ENCODE results near the gene TBC1D21. TPM values are rescaled to one million over a fixed set of nuclear protein-coding genes. Genes with fewer than 3 reads are reported as not detected.

Gene TBC1D21
- polyA plus RNA-seq, 3 donors = not detected

DNA sequence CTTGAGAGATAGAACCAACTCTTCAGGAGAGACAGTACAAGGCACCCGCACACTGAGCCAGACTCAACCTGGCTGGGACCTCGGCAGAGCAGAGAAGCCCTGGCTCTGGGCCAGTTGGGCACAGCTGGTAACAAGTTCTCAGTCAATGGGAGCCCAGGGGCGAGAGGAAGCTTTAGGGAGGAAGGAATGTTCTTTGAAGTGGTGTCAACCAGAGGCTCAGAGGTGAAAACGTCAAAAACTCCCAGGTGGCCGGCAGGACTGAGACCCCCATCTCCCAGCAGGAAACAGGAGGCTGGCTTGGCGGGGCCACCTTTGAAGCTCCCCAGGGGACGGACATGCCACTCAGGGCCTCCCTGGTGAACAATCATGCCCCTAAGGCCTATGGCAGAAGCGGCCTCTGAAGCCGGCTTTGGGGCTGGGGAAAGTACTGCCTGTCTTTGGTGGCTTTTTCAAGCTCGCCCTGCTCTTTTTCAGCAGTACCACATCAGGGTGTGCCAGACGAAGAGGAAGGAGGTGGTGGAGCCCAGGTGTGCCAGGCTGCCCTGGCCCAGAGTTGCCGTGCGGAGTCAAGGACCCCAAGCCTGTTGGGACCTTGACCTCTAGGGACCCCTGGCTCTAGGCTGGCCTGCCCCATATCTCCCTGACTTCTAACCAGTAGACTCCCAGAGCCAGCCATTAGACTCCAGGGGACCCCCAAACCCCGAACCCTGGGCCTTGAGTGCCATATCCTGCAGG, 16.7 kb upstream of the TBC1D21 start:
- H3K9me3 ChIP-seq (replicated peaks in 1 of 2; ENCODE audit: control insufficient read depth in 1 of 2, insufficient read depth in 1 of 2, low read length in 2 of 2) = no peaks in the 10 kb centered on the region
- H3K4me1 ChIP-seq (ENCODE audit: control insufficient read depth in 1 of 2, insufficient read depth in 2 of 2, low read length in 2 of 2) = no peaks in the 10 kb centered on the region
- H3K27me3 Mint-ChIP-seq (ENCODE audit: low read depth in 3 of 3) = peaks cover 2 to 16% (median 9%) of the 10 kb centered on the region in 3 donors
- H3K36me3 Mint-ChIP-seq = no peaks in the 10 kb centered on the region
- no peaks in the 10 kb centered on the region for H3K9me3 Mint-ChIP-seq
- H3K79me2 ChIP-seq (ENCODE audit: insufficient read depth, low read length) = no peaks in the 10 kb centered on the region
- H3K4me3 ChIP-seq (replicated peaks in 1 of 3; ENCODE audit: low read depth in 2 of 3, low read length in 3 of 3) = no peak overlapping the region
- intact Hi-C loops (cut with micrococcal nuclease) = no loop called here
- no peak overlapping the region for H3K4me2 ChIP-seq (replicated peaks; ENCODE audit: extremely low read depth, low read length, poor library complexity, severe bottlenecking)
- TF ChIP-seq, protein P1, sequence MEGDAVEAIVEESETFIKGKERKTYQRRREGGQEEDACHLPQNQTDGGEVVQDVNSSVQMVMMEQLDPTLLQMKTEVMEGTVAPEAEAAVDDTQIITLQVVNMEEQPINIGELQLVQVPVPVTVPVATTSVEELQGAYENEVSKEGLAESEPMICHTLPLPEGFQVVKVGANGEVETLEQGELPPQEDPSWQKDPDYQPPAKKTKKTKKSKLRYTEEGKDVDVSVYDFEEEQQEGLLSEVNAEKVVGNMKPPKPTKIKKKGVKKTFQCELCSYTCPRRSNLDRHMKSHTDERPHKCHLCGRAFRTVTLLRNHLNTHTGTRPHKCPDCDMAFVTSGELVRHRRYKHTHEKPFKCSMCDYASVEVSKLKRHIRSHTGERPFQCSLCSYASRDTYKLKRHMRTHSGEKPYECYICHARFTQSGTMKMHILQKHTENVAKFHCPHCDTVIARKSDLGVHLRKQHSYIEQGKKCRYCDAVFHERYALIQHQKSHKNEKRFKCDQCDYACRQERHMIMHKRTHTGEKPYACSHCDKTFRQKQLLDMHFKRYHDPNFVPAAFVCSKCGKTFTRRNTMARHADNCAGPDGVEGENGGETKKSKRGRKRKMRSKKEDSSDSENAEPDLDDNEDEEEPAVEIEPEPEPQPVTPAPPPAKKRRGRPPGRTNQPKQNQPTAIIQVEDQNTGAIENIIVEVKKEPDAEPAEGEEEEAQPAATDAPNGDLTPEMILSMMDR (IDR thresholded peaks at IDR 0.05) = no peak
- H3K4me1 Mint-ChIP-seq = no peaks in the 10 kb centered on the region
- DNase-seq = no peak
- no peak overlapping the region for H3K9ac ChIP-seq (ENCODE audit: insufficient read depth, low read length, poor library complexity, severe bottlenecking)
- H3K36me3 ChIP-seq (replicated peaks in 1 of 2; ENCODE audit: control insufficient read depth in 1 of 2, insufficient read depth in 2 of 2, low read length in 2 of 2) = no peaks in the 10 kb centered on the region
- no peaks in the 10 kb centered on the region for H4K20me1 ChIP-seq (ENCODE audit: insufficient read depth, low read length)
- H3K27ac ChIP-seq (ENCODE audit: low read depth in 1 of 2, low read length in 2 of 2) = no peak overlapping the region
- no peak overlapping the region for H3K27ac Mint-ChIP-seq
- WGBS (ENCODE audit: insufficient coverage) = 66% methylated on average over 13 of the region's 14 CpGs
- H3K4me3 Mint-ChIP-seq = no peak overlapping the region
- no peak overlapping the region for H2AFZ ChIP-seq (ENCODE audit: insufficient read depth, low read depth, low read length, poor library complexity, severe bottlenecking)
- no peaks in the 10 kb centered on the region for H3K27me3 ChIP-seq (ENCODE audit: control insufficient read depth in 2 of 2, insufficient read depth in 2 of 2, low read length in 2 of 2)

DNA sequence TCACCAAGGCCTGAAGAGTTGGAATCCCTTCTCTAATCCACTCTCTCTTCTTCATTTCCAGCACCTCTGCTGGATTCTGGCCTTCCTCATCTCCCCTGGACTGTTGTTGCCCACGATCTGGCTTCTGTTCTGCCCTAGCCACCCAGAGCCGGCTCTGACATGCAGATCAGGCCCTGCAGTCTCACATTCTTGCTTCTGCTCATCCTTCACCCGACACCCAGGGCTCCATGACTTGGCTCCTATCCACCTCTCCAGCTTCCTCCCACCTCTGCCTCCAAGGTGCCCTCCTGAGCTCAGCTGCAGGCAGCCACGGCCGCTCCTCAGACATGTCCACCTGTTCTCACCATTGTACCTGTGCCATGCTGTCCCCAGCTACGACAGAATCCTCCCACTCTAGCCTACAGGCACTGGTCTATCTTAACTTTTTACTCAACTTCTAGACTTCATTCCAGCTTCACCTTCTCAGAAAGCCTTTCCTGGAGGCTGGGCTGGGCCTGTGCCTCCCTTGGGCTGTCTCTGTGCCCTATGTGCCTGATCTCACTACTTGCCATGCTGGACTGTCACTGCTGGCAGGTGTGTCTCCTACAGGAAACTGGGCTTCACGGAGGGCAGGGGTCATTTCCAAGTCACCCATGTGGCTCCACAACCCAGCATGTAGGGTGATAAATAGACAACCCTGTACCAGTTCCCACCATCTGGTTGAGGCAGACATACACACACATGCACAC, 16.0 kb upstream of the TBC1D21 start:
- peaks cover 6 to 19% (median 16%) of the 10 kb centered on the region in 3 donors for H3K27me3 Mint-ChIP-seq (ENCODE audit: low read depth in 3 of 3)
- H4K20me1 ChIP-seq (ENCODE audit: insufficient read depth, low read length) = no peaks in the 10 kb centered on the region
- no peak overlapping the region for H3K9ac ChIP-seq (ENCODE audit: insufficient read depth, low read length, poor library complexity, severe bottlenecking)
- no peaks in the 10 kb centered on the region for H3K36me3 Mint-ChIP-seq
- H3K4me3 Mint-ChIP-seq = peak overlapping the region in 1 of 2 donors; percentile 14
- H3K9me3 Mint-ChIP-seq = no peaks in the 10 kb centered on the region
- H3K36me3 ChIP-seq (replicated peaks in 1 of 2; ENCODE audit: control insufficient read depth in 1 of 2, insufficient read depth in 2 of 2, low read length in 2 of 2) = no peaks in the 10 kb centered on the region
- H3K4me1 ChIP-seq (ENCODE audit: control insufficient read depth in 1 of 2, insufficient read depth in 2 of 2, low read length in 2 of 2) = no peaks in the 10 kb centered on the region
- H3K27me3 ChIP-seq (ENCODE audit: control insufficient read depth in 2 of 2, insufficient read depth in 2 of 2, low read length in 2 of 2) = peaks cover 2 to 3% of the 10 kb centered on the region in 2 donors
- no peak for DNase-seq
- H3K79me2 ChIP-seq (ENCODE audit: insufficient read depth, low read length) = no peaks in the 10 kb centered on the region
- H3K9me3 ChIP-seq (replicated peaks in 1 of 2; ENCODE audit: control insufficient read depth in 1 of 2, insufficient read depth in 1 of 2, low read length in 2 of 2) = no peaks in the 10 kb centered on the region
- H3K4me1 Mint-ChIP-seq = no peaks in the 10 kb centered on the region
- no peak overlapping the region for H3K4me3 ChIP-seq (replicated peaks in 1 of 3; ENCODE audit: low read depth in 2 of 3, low read length in 3 of 3)
- H3K27ac Mint-ChIP-seq = peak overlapping the region in 2 of 7 donors; percentile 10 to 30
- H3K27ac ChIP-seq (ENCODE audit: low read depth in 1 of 2, low read length in 2 of 2) = no peak overlapping the region
- H2AFZ ChIP-seq (ENCODE audit: insufficient read depth, low read depth, low read length, poor library complexity, severe bottlenecking) = no peak overlapping the region
- H3K4me2 ChIP-seq (replicated peaks; ENCODE audit: extremely low read depth, low read length, poor library complexity, severe bottlenecking) = no peak overlapping the region
- intact Hi-C loops (cut with micrococcal nuclease) = no loop called here
- 75% methylated on average over 6 of the region's 7 CpGs for WGBS (ENCODE audit: insufficient coverage)
- TF ChIP-seq, protein P1 (IDR thresholded peaks at IDR 0.05) = no peak
